Measurements from ENCODE around the gene NXF1. TPM values are rescaled to one million over a fixed set of nuclear protein-coding genes. Genes with fewer than 3 reads are reported as not detected.

The NXF1 gene
- total and polyA plus RNA-seq, 2 of the 8 experiments (the other 6 are each of a cell fraction or from before 2014, with no cell fraction given): 48.1 to 49.8 TPM

DNA sequence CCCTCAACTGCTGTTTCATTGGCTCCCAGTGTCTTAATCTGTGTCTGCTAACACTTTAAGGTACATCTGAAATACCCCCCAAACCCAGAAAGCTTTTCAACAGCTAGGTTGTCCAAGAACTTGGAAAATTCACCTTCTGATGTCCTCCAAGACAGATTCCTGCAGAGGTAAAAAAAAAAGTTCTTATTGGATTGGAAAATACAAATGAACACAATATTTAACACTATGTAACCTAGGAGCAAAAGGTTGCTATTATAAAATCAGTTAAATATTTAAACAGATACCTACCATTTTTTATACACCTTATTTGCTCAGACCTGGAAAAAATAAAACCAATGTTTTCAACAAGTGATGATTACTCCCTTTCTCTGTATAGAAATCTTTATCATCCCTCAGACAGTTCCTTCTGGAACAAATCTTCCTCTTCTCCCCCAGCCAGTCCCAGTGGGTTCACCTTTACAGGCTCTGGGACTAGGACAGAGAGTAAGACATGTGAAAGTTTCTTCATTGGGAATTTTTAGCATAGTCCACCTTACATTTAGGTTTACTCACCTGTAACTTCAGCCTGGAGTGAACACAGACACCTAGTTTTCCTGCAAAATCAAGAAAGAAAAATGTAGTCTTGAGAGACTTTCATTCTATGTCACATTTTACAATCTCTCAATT lies 47.4 kb upstream of the NXF1 start (continued):
- TF ChIP-seq, protein P1, sequence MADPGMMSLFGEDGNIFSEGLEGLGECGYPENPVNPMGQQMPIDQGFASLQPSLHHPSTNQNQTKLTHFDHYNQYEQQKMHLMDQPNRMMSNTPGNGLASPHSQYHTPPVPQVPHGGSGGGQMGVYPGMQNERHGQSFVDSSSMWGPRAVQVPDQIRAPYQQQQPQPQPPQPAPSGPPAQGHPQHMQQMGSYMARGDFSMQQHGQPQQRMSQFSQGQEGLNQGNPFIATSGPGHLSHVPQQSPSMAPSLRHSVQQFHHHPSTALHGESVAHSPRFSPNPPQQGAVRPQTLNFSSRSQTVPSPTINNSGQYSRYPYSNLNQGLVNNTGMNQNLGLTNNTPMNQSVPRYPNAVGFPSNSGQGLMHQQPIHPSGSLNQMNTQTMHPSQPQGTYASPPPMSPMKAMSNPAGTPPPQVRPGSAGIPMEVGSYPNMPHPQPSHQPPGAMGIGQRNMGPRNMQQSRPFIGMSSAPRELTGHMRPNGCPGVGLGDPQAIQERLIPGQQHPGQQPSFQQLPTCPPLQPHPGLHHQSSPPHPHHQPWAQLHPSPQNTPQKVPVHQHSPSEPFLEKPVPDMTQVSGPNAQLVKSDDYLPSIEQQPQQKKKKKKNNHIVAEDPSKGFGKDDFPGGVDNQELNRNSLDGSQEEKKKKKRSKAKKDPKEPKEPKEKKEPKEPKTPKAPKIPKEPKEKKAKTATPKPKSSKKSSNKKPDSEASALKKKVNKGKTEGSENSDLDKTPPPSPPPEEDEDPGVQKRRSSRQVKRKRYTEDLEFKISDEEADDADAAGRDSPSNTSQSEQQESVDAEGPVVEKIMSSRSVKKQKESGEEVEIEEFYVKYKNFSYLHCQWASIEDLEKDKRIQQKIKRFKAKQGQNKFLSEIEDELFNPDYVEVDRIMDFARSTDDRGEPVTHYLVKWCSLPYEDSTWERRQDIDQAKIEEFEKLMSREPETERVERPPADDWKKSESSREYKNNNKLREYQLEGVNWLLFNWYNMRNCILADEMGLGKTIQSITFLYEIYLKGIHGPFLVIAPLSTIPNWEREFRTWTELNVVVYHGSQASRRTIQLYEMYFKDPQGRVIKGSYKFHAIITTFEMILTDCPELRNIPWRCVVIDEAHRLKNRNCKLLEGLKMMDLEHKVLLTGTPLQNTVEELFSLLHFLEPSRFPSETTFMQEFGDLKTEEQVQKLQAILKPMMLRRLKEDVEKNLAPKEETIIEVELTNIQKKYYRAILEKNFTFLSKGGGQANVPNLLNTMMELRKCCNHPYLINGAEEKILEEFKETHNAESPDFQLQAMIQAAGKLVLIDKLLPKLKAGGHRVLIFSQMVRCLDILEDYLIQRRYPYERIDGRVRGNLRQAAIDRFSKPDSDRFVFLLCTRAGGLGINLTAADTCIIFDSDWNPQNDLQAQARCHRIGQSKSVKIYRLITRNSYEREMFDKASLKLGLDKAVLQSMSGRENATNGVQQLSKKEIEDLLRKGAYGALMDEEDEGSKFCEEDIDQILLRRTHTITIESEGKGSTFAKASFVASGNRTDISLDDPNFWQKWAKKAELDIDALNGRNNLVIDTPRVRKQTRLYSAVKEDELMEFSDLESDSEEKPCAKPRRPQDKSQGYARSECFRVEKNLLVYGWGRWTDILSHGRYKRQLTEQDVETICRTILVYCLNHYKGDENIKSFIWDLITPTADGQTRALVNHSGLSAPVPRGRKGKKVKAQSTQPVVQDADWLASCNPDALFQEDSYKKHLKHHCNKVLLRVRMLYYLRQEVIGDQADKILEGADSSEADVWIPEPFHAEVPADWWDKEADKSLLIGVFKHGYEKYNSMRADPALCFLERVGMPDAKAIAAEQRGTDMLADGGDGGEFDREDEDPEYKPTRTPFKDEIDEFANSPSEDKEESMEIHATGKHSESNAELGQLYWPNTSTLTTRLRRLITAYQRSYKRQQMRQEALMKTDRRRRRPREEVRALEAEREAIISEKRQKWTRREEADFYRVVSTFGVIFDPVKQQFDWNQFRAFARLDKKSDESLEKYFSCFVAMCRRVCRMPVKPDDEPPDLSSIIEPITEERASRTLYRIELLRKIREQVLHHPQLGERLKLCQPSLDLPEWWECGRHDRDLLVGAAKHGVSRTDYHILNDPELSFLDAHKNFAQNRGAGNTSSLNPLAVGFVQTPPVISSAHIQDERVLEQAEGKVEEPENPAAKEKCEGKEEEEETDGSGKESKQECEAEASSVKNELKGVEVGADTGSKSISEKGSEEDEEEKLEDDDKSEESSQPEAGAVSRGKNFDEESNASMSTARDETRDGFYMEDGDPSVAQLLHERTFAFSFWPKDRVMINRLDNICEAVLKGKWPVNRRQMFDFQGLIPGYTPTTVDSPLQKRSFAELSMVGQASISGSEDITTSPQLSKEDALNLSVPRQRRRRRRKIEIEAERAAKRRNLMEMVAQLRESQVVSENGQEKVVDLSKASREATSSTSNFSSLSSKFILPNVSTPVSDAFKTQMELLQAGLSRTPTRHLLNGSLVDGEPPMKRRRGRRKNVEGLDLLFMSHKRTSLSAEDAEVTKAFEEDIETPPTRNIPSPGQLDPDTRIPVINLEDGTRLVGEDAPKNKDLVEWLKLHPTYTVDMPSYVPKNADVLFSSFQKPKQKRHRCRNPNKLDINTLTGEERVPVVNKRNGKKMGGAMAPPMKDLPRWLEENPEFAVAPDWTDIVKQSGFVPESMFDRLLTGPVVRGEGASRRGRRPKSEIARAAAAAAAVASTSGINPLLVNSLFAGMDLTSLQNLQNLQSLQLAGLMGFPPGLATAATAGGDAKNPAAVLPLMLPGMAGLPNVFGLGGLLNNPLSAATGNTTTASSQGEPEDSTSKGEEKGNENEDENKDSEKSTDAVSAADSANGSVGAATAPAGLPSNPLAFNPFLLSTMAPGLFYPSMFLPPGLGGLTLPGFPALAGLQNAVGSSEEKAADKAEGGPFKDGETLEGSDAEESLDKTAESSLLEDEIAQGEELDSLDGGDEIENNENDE (IDR thresholded peaks at IDR 0.05; ENCODE audit: insufficient replicate concordance, low read length): no peak
- TF ChIP-seq ZNF274 (IDR thresholded peaks at IDR 0.05; ENCODE audit: borderline replicate concordance, extremely low read depth, low read length): no peak
- TF ChIP-seq POLR2A (IDR thresholded peaks at IDR 0.05; ENCODE audit: control extremely low read depth in 1 of 2, low read depth in 2 of 2, low read length in 2 of 2): peak; percentile 22 to 45
- TF ChIP-seq HDAC2 (IDR thresholded peaks at IDR 0.05; ENCODE audit: borderline replicate concordance in 1 of 2, low read depth in 2 of 2, low read length in 2 of 2): no peak
- TF ChIP-seq EP300 (IDR thresholded peaks at IDR 0.05; ENCODE audit: borderline replicate concordance in 1 of 2, low read depth in 2 of 2, low read length in 2 of 2): no peak
- TF ChIP-seq EGR1 (IDR thresholded peaks at IDR 0.05; ENCODE audit: borderline replicate concordance, low read depth, low read length): no peak
- no peak for TF ChIP-seq NRF1 (IDR thresholded peaks at IDR 0.05; ENCODE audit: low read depth, low read length)

Measured in H1 (cell line).